A549 (cell line): Measurements from ENCODE around the gene ERGIC1. TPM values are rescaled to one million over a fixed set of nuclear protein-coding genes. Genes with fewer than 3 reads are reported as not detected.

ENCODE experiments used
- ATAC-seq, 2 experiments: fragments of 200-7000 bp in 1 of 2; fragments of >200 bp in 1 of 2; cut with Nextera tagmentation in 1 of 2; cut with Tn5 transposase in 1 of 2; 3 replicates each; pipeline versions ENCODE4 v1.8.0 to v1.9.1; 2018 to 2020; ENCODE audit warnings: mild to moderate bottlenecking in 1 of 2, moderate library complexity in 1 of 2
- CTCF ChIA-PET: fragments of 300-600 bp; sonication (Branson Sonifier 250); formaldehyde crosslinking; extraction: SDS; loops from one replicate; lab custom pipeline; 2021; ENCODE audit warnings: antibody characterized with exemption, inconsistent platforms; lab: Yijun Ruan, JAX
- POLR2A ChIA-PET: fragments of 350-600 bp; formaldehyde crosslinking; extraction: SDS; loops from one replicate; lab custom pipeline; 2021; ENCODE audit warnings: antibody characterized with exemption, inconsistent platforms; lab: Yijun Ruan, JAX
- DNase-seq, 2 experiments: peaks; one replicate each; pipeline versions ENCODE4 v3.0.0 to v3.0.0-alpha.2; 2011 to 2016; ENCODE audit warnings: low read depth in 1 of 2, low spot score in 1 of 2
- FAIRE-seq: peaks from 2 replicates; lab custom pipeline; 2011; peaks lifted over from hg19 to GRCh38; lab: Jason Lieb, UNC
- H3K27ac ChIP-seq, 2 experiments: fragments of >200 bp; sonication (Bioruptor Twin); formaldehyde crosslinking; 3 replicates each; pipeline ENCODE4 v1.5.1; 2016 to 2017
- H3K4me1 ChIP-seq: fragments of >200 bp; sonication (Bioruptor Twin); formaldehyde crosslinking; 3 replicates; pipeline ENCODE4 v1.6.1; 2016
- H3K4me2 ChIP-seq: fragments of >200 bp; sonication (Bioruptor Twin); formaldehyde crosslinking; 3 replicates; pipeline ENCODE4 v1.6.1; 2016
- H3K4me3 ChIP-seq: fragments of >200 bp; sonication (Bioruptor Twin); formaldehyde crosslinking; 3 replicates; pipeline ENCODE4 v1.5.1; 2016
- H3K9me3 ChIP-seq: fragments of >200 bp; sonication (Bioruptor Twin); formaldehyde crosslinking; 3 replicates; pipeline ENCODE4 v1.6.1; 2016
- BCL3 ChIP-seq: fragments of >200 bp; sonication (Bioruptor Twin); formaldehyde crosslinking; IDR thresholded peaks from 3 replicates; pipeline ENCODE4 v1.6.1; 2016
- BHLHE40 ChIP-seq: IDR thresholded peaks from 2 replicates; pipeline ENCODE4 v1.6.1; 2012; ENCODE audit warnings: low read depth, low read length, inconsistent platforms
- CBX8 ChIP-seq: fragments of 200-600 bp; sonication (generic); IDR thresholded peaks from 2 replicates; pipeline ENCODE4 v1.6.1; 2016
- CHD2 ChIP-seq: fragments of 150-350 bp; IDR thresholded peaks from 2 replicates; pipeline ENCODE4 v1.6.1; 2014; ENCODE audit warnings: low read length; ENCODE audit not compliant: partially characterized antibody
- CHD4 ChIP-seq: fragments of 200-600 bp; sonication (generic); IDR thresholded peaks from 2 replicates; pipeline ENCODE4 v1.6.1; 2016; ENCODE audit warnings: antibody characterized with exemption, mild to moderate bottlenecking, borderline replicate concordance
- FOSL2 ChIP-seq, 2 experiments: fragments of 450-650 bp in 1 of 2; fragments of >200 bp in 1 of 2; sonication (Bioruptor Twin) in 1 of 2; formaldehyde crosslinking; IDR thresholded peaks; 2 replicates each; pipeline versions ENCODE4 v1.5.0 to v1.6.1; 2016 to 2020; ENCODE audit warnings: mild to moderate bottlenecking in 1 of 2, moderate library complexity in 1 of 2
- GATA3 ChIP-seq: IDR thresholded peaks from 2 replicates; pipeline ENCODE4 v1.6.1; 2012; ENCODE audit warnings: borderline replicate concordance
- HES2 ChIP-seq: fragments of >200 bp; sonication (Bioruptor Twin); formaldehyde crosslinking; IDR thresholded peaks from 2 replicates; pipeline ENCODE4 v1.6.1; 2016
- HOXA7 ChIP-seq: fragments of 250-450 bp; sonication (Bioruptor Pico); IDR thresholded peaks from 2 replicates; pipeline ENCODE4 v1.5.0; 2020; ENCODE audit warnings: mild to moderate bottlenecking, moderate library complexity
- KDM5A ChIP-seq: fragments of 200-600 bp; sonication (generic); IDR thresholded peaks from 2 replicates; pipeline ENCODE4 v1.6.1; 2016; ENCODE audit warnings: antibody characterized with exemption, mild to moderate bottlenecking
- MAFK ChIP-seq: fragments of 450-650 bp; IDR thresholded peaks from 2 replicates; pipeline ENCODE4 v1.6.1; 2014; ENCODE audit not compliant: partially characterized antibody
- MAZ ChIP-seq: fragments of 150-350 bp; IDR thresholded peaks from 2 replicates; pipeline ENCODE4 v1.6.1; 2014; ENCODE audit warnings: antibody characterized with exemption, low read depth, low read length, borderline replicate concordance
- RNF2 ChIP-seq: fragments of 200-600 bp; sonication (generic); IDR thresholded peaks from 2 replicates; pipeline ENCODE4 v1.6.1; 2016; ENCODE audit warnings: low read depth, mild to moderate bottlenecking, antibody characterized with exemption, moderate library complexity, borderline replicate concordance
- TP53 ChIP-seq: fragments of 250-450 bp; sonication (Bioruptor Pico); IDR thresholded peaks from 2 replicates; pipeline ENCODE4 v1.5.0; 2021; ENCODE audit warnings: mild to moderate bottlenecking, moderate library complexity
- WGBS: methylation state at CpG from one replicate; pipeline ENCODE4 v1.1.6; 2017; ENCODE audit errors: missing lambda C conversion rate; 5-methylcytosine and 5-hydroxymethylcytosine counted together
- polyA plus RNA-seq, 4 experiments: library from polyadenylated mRNA; depleted of rRNA in 3 of 4; stranded (reverse); fragments of >200 nt; fragmentation: RNase III in 1 of 4; extraction: RNeasy Plus Mini Kit Qiagen cat#74134 plus additional on column Dnase treatment in 1 of 4; gene quantifications; 2 replicates in 3 of 4; 3 replicates in 1 of 4; pipeline ENCODE4 v1.2.3, GENCODE V29; 2011 to 2017
- TF ChIP-seq, protein P1 (sequence below): fragments of 250-450 bp; sonication (Bioruptor Pico); IDR thresholded peaks from 2 replicates; pipeline ENCODE4 v1.5.0; 2021; ENCODE audit warnings: mild to moderate bottlenecking, moderate library complexity, borderline replicate concordance
- TF ChIP-seq, protein P2 (sequence below): IDR thresholded peaks from 2 replicates; pipeline ENCODE4 v1.6.1; 2012
- TF ChIP-seq, protein P3 (sequence below): IDR thresholded peaks from 2 replicates; pipeline ENCODE4 v1.6.1; 2012
- TF ChIP-seq, protein P4 (sequence below): fragments of 250-450 bp; sonication (Bioruptor Pico); IDR thresholded peaks from 2 replicates; pipeline ENCODE4 v1.5.0; 2020; ENCODE audit warnings: low read depth, mild to moderate bottlenecking, moderate library complexity

ERGIC1 gene
- polyA plus RNA-seq, 2 of the 4 experiments (the other 2 are of a cell fraction) = 176 to 304 TPM

DNA sequence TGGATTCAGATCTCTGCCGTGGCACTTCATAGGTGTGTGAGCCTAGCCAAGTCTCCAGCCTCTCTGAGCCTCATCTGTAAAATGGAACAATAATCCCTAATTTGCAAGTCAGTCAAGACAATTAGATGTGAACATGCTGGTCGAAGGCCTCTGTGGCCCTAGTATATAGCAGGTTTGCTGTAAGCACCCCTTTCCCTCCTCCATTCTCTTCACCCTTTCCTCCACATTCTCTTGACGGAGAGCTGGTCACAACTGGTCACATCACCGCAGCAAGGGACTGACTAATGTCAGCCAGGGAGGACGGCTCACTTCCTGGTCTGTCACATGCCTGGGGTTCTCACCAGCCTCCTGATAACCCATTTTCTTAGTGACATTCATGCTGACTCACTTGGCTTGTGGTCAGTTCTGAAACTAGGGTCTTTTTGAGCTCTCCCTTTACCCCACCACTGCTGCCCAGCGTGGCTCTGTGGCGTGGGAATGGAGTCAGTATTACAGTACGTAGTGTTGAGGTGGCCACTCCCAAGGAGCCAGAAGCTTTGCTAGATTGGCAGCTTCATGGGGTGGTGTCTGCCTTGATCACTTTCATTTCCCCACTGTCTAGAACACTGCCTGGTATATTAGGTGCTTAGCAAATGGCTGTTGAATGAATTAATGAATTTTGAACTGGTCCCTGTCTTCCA is 47.8 kb downstream of the ERGIC1 start:
- Histone ChIP-seq H3K9me3 (no peaks in the 10 kb centered on the region), H3K4me3 (no peak overlapping the region), H3K4me1 (peaks cover 61% of the 10 kb centered on the region), H3K27ac (peak overlapping the region; percentile 31 to 80; a peak in 5 of 6 replicates)
- CTCF ChIA-PET = interaction anchor here (0.9 to 1.8 kb wide), 8 partner anchors 9 to 176 kb away, joined by 3 to 9 read pairs (median 3); no protein-coding TSS in a partner anchor
- peak in 1 of 2 experiments; percentile 15; a peak in 3 of 6 replicates for ATAC-seq
- FAIRE-seq = no peak
- POLR2A ChIA-PET = no interaction called here
- TF ChIP-seq, protein P1, sequence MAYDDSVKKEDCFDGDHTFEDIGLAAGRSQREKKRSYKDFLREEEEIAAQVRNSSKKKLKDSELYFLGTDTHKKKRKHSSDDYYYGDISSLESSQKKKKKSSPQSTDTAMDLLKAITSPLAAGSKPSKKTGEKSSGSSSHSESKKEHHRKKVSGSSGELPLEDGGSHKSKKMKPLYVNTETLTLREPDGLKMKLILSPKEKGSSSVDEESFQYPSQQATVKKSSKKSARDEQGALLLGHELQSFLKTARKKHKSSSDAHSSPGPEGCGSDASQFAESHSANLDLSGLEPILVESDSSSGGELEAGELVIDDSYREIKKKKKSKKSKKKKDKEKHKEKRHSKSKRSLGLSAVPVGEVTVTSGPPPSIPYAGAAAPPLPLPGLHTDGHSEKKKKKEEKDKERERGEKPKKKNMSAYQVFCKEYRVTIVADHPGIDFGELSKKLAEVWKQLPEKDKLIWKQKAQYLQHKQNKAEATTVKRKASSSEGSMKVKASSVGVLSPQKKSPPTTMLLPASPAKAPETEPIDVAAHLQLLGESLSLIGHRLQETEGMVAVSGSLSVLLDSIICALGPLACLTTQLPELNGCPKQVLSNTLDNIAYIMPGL (CRISPR knock-in tag) = no peak
- TF ChIP-seq FOSL2 (IDR thresholded peaks at IDR 0.05) (no peak), FOSL2 (CRISPR knock-in tag; IDR thresholded peaks at IDR 0.05) (peak; percentile 13; the same call in 1 of the 2 replicates), MAZ (no peak)
- TF ChIP-seq, protein P2, sequence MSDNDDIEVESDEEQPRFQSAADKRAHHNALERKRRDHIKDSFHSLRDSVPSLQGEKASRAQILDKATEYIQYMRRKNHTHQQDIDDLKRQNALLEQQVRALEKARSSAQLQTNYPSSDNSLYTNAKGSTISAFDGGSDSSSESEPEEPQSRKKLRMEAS = no peak
- TF ChIP-seq, all 56 proteins: peak for 1
- no peak overlapping the region for H3K4me2 ChIP-seq
- no peak for DNase-seq
- WGBS = 88% methylated on average over 8 of the region's 8 CpGs

DNA sequence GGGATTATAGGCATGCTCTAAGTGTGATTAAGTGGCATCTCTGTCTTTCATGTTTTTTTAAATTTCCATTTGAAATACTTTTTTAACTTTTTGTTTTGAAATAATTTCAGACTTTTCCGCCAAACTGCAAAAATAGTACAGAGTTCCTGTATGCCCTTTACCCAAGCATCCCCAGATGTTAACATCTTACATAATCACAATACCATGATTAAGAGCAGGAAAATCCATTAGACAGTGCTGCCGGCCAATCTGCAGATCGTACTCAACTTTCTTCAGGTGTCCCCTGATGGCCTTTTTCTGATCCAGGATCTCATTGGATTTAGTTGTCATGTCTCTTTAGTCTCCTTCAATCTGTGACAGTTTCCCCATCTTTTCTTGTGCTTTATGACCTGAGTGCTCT is 49.0 kb downstream of the ERGIC1 start:
- no peak overlapping the region for H3K4me3 ChIP-seq
- peaks cover 66% of the 10 kb centered on the region for H3K4me1 ChIP-seq
- DNase-seq (no peak), ATAC-seq (no peak), FAIRE-seq (no peak)
- peak overlapping the region; percentile 6 to 80; a peak in 4 of 6 replicates for H3K27ac ChIP-seq
- ChIA-PET POLR2A (no interaction called here), CTCF (interaction anchor here (1.8 to 2.2 kb wide), 2 partner anchors 11 to 107 kb away, joined by 3 to 9 read pairs; no protein-coding TSS in a partner anchor)
- no peaks in the 10 kb centered on the region for H3K9me3 ChIP-seq
- WGBS = 86% methylated on average over 3 of the region's 3 CpGs
- H3K4me2 ChIP-seq = no peak overlapping the region
- TF ChIP-seq, protein P3, sequence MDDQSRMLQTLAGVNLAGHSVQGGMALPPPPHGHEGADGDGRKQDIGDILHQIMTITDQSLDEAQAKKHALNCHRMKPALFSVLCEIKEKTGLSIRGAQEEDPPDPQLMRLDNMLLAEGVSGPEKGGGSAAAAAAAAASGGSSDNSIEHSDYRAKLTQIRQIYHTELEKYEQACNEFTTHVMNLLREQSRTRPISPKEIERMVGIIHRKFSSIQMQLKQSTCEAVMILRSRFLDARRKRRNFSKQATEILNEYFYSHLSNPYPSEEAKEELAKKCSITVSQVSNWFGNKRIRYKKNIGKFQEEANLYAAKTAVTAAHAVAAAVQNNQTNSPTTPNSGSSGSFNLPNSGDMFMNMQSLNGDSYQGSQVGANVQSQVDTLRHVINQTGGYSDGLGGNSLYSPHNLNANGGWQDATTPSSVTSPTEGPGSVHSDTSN = no peak
- TF ChIP-seq HES2 = no peak
- TF ChIP-seq CBX8 = no peak
- no peak for TF ChIP-seq MAFK
- TF ChIP-seq CHD2 = no peak
- TF ChIP-seq, protein P4, sequence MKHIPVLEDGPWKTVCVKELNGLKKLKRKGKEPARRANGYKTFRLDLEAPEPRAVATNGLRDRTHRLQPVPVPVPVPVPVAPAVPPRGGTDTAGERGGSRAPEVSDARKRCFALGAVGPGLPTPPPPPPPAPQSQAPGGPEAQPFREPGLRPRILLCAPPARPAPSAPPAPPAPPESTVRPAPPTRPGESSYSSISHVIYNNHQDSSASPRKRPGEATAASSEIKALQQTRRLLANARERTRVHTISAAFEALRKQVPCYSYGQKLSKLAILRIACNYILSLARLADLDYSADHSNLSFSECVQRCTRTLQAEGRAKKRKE (CRISPR knock-in tag) = no peak
- TF ChIP-seq FOSL2 (IDR thresholded peaks at IDR 0.05) = no peak
- no peak for TF ChIP-seq FOSL2 (CRISPR knock-in tag; IDR thresholded peaks at IDR 0.05)
- TF ChIP-seq KDM5A = no peak
- TF ChIP-seq TP53 = no peak
- no peak for TF ChIP-seq BHLHE40
- no peak for TF ChIP-seq BCL3
- no peak for TF ChIP-seq CHD4
- no peak for TF ChIP-seq RNF2
- no peak for TF ChIP-seq HOXA7 (CRISPR knock-in tag)
- no peak for TF ChIP-seq GATA3
